ENCODE measurements around the gene ADAMTS19.

The ADAMTS19 gene

GRCh38 chr5:129511291-129511690 lies 51.2 kb downstream of the ADAMTS19 start:
- CTCF ChIA-PET, result no interaction called here
- Histone ChIP-seq H3K27ac (ENCODE audit: insufficient read depth in 1 of 2, low read depth in 1 of 2, low read length in 2 of 2, poor library complexity in 1 of 2, severe bottlenecking in 2 of 2) (no peak overlapping the region), H3K9me3 (ENCODE audit: control extremely low read depth in 1 of 5, control insufficient read depth in 4 of 5, insufficient read depth in 2 of 5, low read depth in 1 of 5, low read length in 4 of 5) (no peaks in the 10 kb centered on the region)

DNA sequence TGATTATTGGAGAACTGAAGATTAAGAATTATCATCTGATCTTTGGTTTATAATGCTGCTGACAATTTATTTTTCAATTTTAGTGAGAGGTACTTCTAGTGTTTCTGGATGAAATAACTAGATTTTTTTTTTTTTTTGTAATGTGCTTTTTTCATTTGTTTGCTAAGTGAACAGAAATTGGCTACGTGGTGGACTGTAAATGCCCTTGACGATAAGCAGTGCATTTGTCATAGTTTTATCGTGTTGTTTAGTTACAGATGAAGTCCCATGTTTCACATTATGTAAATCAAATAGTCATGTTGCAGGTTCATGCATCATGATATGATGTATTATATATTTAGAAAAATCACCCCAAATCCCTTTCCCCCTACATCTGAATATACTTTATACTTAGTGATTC lies 81.0 kb downstream of the ADAMTS19 start:
- H3K4me3 ChIP-seq (ENCODE audit: control insufficient read depth in 1 of 7, extremely low read depth in 1 of 7, insufficient read depth in 4 of 7, low read depth in 2 of 7, low read length in 6 of 7), result no peak overlapping the region
- H3K9me3 ChIP-seq (ENCODE audit: control extremely low read depth in 1 of 5, control insufficient read depth in 4 of 5, insufficient read depth in 2 of 5, low read depth in 1 of 5, low read length in 4 of 5), result no peaks in the 10 kb centered on the region
- H3K27ac ChIP-seq (ENCODE audit: insufficient read depth in 1 of 2, low read depth in 1 of 2, low read length in 2 of 2, poor library complexity in 1 of 2, severe bottlenecking in 2 of 2), result no peak overlapping the region
- H3K4me1 ChIP-seq (ENCODE audit: control extremely low read depth in 1 of 4, control insufficient read depth in 4 of 4, insufficient read depth in 4 of 4, low read length in 3 of 4), result no peaks in the 10 kb centered on the region
- POLR2A ChIA-PET, result no interaction called here
- no peak for DNase-seq
- no peaks in the 10 kb centered on the region for H3K27me3 ChIP-seq (replicated peaks in 2 of 5; ENCODE audit: control insufficient read depth in 4 of 5, insufficient read depth in 5 of 5, low read length in 4 of 5)
- no peaks in the 10 kb centered on the region for H3K36me3 ChIP-seq (ENCODE audit: control insufficient read depth in 4 of 4, insufficient read depth in 4 of 4, low read length in 3 of 4)
- 100% methylated on average over 1 of the region's 3 CpGs for WGBS (ENCODE audit: insufficient coverage)
- CTCF ChIA-PET, result no interaction called here

More at GRCh38 chr5:129511291-129511690, 51.2 kb downstream of the ADAMTS19 start:
- H3K4me1 ChIP-seq (ENCODE audit: control extremely low read depth in 1 of 4, control insufficient read depth in 4 of 4, insufficient read depth in 4 of 4, low read length in 3 of 4), result no peaks in the 10 kb centered on the region
- H3K36me3 ChIP-seq (ENCODE audit: control insufficient read depth in 4 of 4, insufficient read depth in 4 of 4, low read length in 3 of 4), result no peaks in the 10 kb centered on the region
- DNase-seq, result no peak
- POLR2A ChIA-PET, result no interaction called here
- H3K27me3 ChIP-seq (replicated peaks in 2 of 5; ENCODE audit: control insufficient read depth in 4 of 5, insufficient read depth in 5 of 5, low read length in 4 of 5), result no peaks in the 10 kb centered on the region
- H3K4me3 ChIP-seq (ENCODE audit: control insufficient read depth in 1 of 7, extremely low read depth in 1 of 7, insufficient read depth in 4 of 7, low read depth in 2 of 7, low read length in 6 of 7), result no peak overlapping the region

DNA sequence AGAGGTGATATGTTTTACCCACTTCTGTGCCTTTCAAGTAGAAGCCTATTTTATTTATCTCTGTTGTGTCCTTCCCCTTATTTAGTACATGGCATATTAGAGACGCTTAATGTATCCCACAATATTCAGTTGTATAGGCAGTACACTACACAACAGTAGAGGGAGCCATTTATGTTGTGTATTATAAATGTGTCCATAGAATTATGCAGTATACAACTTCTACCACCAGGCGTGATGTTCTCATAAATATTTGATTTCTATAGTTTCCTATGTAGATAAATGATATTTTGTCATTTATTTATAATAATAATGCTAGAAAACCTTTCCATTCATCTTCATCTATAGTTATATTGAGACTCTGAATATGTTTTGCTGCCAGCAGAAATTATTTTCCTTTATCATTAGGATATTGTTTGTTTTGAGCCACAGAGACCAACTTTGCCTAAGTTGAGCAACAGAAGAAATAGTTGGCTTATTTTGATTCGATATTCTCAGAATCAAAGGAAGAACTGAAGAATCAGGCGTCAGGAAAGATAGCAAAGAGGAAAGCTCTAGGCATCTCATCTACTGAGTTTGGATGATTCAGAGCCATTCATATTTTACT lies 81.7 kb downstream of the ADAMTS19 start:
- no CpG with 5 or more reads among the region's 4 CpGs for WGBS (ENCODE audit: insufficient coverage)
- no peaks in the 10 kb centered on the region for H3K27me3 ChIP-seq (replicated peaks in 2 of 5; ENCODE audit: control insufficient read depth in 4 of 5, insufficient read depth in 5 of 5, low read length in 4 of 5)
- POLR2A ChIA-PET, result no interaction called here

GRCh38 chr5:129547137-129547536 lies 87.0 kb downstream of the ADAMTS19 start:
- DNase-seq, result no peak
- Histone ChIP-seq H3K27ac (ENCODE audit: insufficient read depth in 1 of 2, low read depth in 1 of 2, low read length in 2 of 2, poor library complexity in 1 of 2, severe bottlenecking in 2 of 2) (no peak overlapping the region), H3K36me3 (ENCODE audit: control insufficient read depth in 4 of 4, insufficient read depth in 4 of 4, low read length in 3 of 4) (no peaks in the 10 kb centered on the region), H3K27me3 (replicated peaks in 2 of 5; ENCODE audit: control insufficient read depth in 4 of 5, insufficient read depth in 5 of 5, low read length in 4 of 5) (no peaks in the 10 kb centered on the region), H3K9me3 (ENCODE audit: control extremely low read depth in 1 of 5, control insufficient read depth in 4 of 5, insufficient read depth in 2 of 5, low read depth in 1 of 5, low read length in 4 of 5) (peaks cover 0 to 2% (median 0%) of the 10 kb centered on the region in 5 experiments), H3K4me3 (ENCODE audit: control insufficient read depth in 1 of 7, extremely low read depth in 1 of 7, insufficient read depth in 4 of 7, low read depth in 2 of 7, low read length in 6 of 7) (no peak overlapping the region), H3K4me1 (ENCODE audit: control extremely low read depth in 1 of 4, control insufficient read depth in 4 of 4, insufficient read depth in 4 of 4, low read length in 3 of 4) (no peaks in the 10 kb centered on the region)
- no CpG with 5 or more reads among the region's 1 CpG for WGBS (ENCODE audit: insufficient coverage)
- ChIA-PET POLR2A (no interaction called here), CTCF (no interaction called here)

More for the DNA sequence above, 81.7 kb downstream of the ADAMTS19 start:
- H3K9me3 ChIP-seq (ENCODE audit: control extremely low read depth in 1 of 5, control insufficient read depth in 4 of 5, insufficient read depth in 2 of 5, low read depth in 1 of 5, low read length in 4 of 5), result no peaks in the 10 kb centered on the region
- H3K4me1 ChIP-seq (ENCODE audit: control extremely low read depth in 1 of 4, control insufficient read depth in 4 of 4, insufficient read depth in 4 of 4, low read length in 3 of 4), result no peaks in the 10 kb centered on the region
- peak; percentile 7 to 50 (median 40) for DNase-seq
- H3K36me3 ChIP-seq (ENCODE audit: control insufficient read depth in 4 of 4, insufficient read depth in 4 of 4, low read length in 3 of 4), result no peaks in the 10 kb centered on the region
- H3K4me3 ChIP-seq (ENCODE audit: control insufficient read depth in 1 of 7, extremely low read depth in 1 of 7, insufficient read depth in 4 of 7, low read depth in 2 of 7, low read length in 6 of 7), result no peak overlapping the region
- H3K27ac ChIP-seq (ENCODE audit: insufficient read depth in 1 of 2, low read depth in 1 of 2, low read length in 2 of 2, poor library complexity in 1 of 2, severe bottlenecking in 2 of 2), result no peak overlapping the region
- CTCF ChIA-PET, result no interaction called here

- Histone ChIP-seq H3K36me3 (ENCODE audit: control insufficient read depth in 4 of 4, insufficient read depth in 4 of 4, low read length in 3 of 4) (no peaks in the 10 kb centered on the region), H3K27me3 (replicated peaks in 2 of 5; ENCODE audit: control insufficient read depth in 4 of 5, insufficient read depth in 5 of 5, low read length in 4 of 5) (no peaks in the 10 kb centered on the region), H3K27ac (ENCODE audit: insufficient read depth in 1 of 2, low read depth in 1 of 2, low read length in 2 of 2, poor library complexity in 1 of 2, severe bottlenecking in 2 of 2) (no peak overlapping the region), H3K4me3 (ENCODE audit: control insufficient read depth in 1 of 7, extremely low read depth in 1 of 7, insufficient read depth in 4 of 7, low read depth in 2 of 7, low read length in 6 of 7) (no peak overlapping the region), H3K4me1 (ENCODE audit: control extremely low read depth in 1 of 4, control insufficient read depth in 4 of 4, insufficient read depth in 4 of 4, low read length in 3 of 4) (no peaks in the 10 kb centered on the region), H3K9me3 (ENCODE audit: control extremely low read depth in 1 of 5, control insufficient read depth in 4 of 5, insufficient read depth in 2 of 5, low read depth in 1 of 5, low read length in 4 of 5) (no peaks in the 10 kb centered on the region)
- WGBS (ENCODE audit: insufficient coverage), result no CpG with 5 or more reads among the region's 2 CpGs
- no peak for DNase-seq
- POLR2A ChIA-PET, result no interaction called here
- CTCF ChIA-PET, result no interaction called here
Measured at GRCh38 chr5:129554134-129554904, 94.2 kb downstream of the ADAMTS19 start.

DNA sequence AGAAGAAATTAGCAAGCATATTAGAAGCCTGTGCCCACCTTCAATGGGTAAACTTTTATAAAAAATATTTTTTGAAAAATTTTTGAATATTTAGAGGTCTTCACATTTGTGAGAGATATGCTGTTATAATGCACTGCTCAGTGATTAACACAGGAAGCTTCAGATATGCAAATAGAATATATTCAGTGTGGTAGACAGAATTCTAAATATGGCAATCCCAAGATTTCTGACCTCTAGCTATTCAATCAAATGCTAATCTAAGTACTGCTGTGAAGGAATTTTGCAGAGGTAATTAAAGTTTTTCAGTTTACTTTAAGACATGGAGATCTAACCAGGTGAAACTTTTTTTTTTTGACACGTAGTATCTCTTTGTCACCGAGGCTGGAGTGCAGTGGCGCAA lies 103.5 kb downstream of the ADAMTS19 start:
- Histone ChIP-seq H3K4me1 (ENCODE audit: control extremely low read depth in 1 of 4, control insufficient read depth in 4 of 4, insufficient read depth in 4 of 4, low read length in 3 of 4) (no peaks in the 10 kb centered on the region), H3K36me3 (ENCODE audit: control insufficient read depth in 4 of 4, insufficient read depth in 4 of 4, low read length in 3 of 4) (no peaks in the 10 kb centered on the region), H3K27me3 (replicated peaks in 2 of 5; ENCODE audit: control insufficient read depth in 4 of 5, insufficient read depth in 5 of 5, low read length in 4 of 5) (no peaks in the 10 kb centered on the region), H3K9me3 (ENCODE audit: control extremely low read depth in 1 of 5, control insufficient read depth in 4 of 5, insufficient read depth in 2 of 5, low read depth in 1 of 5, low read length in 4 of 5) (no peaks in the 10 kb centered on the region), H3K4me3 (ENCODE audit: control insufficient read depth in 1 of 7, extremely low read depth in 1 of 7, insufficient read depth in 4 of 7, low read depth in 2 of 7, low read length in 6 of 7) (no peak overlapping the region), H3K27ac (ENCODE audit: insufficient read depth in 1 of 2, low read depth in 1 of 2, low read length in 2 of 2, poor library complexity in 1 of 2, severe bottlenecking in 2 of 2) (no peak overlapping the region)
- no peak for DNase-seq
- CTCF ChIA-PET, result interaction anchor here (0.9 kb wide), 1 partner anchor 16 kb away, joined by 4 read pairs; no protein-coding TSS in a partner anchor
- 100% methylated on average over 3 of the region's 3 CpGs for WGBS (ENCODE audit: insufficient coverage)
- POLR2A ChIA-PET, result no interaction called here

GRCh38 chr5:129569295-129569694 lies 109.2 kb downstream of the ADAMTS19 start:
- CTCF ChIA-PET, result no interaction called here

More at GRCh38 chr5:129569295-129569694, 109.2 kb downstream of the ADAMTS19 start:
- DNase-seq, result no peak
- Histone ChIP-seq H3K27ac (ENCODE audit: insufficient read depth in 1 of 2, low read depth in 1 of 2, low read length in 2 of 2, poor library complexity in 1 of 2, severe bottlenecking in 2 of 2) (no peak overlapping the region), H3K27me3 (replicated peaks in 2 of 5; ENCODE audit: control insufficient read depth in 4 of 5, insufficient read depth in 5 of 5, low read length in 4 of 5) (no peaks in the 10 kb centered on the region), H3K9me3 (ENCODE audit: control extremely low read depth in 1 of 5, control insufficient read depth in 4 of 5, insufficient read depth in 2 of 5, low read depth in 1 of 5, low read length in 4 of 5) (no peaks in the 10 kb centered on the region), H3K4me1 (ENCODE audit: control extremely low read depth in 1 of 4, control insufficient read depth in 4 of 4, insufficient read depth in 4 of 4, low read length in 3 of 4) (no peaks in the 10 kb centered on the region), H3K4me3 (ENCODE audit: control insufficient read depth in 1 of 7, extremely low read depth in 1 of 7, insufficient read depth in 4 of 7, low read depth in 2 of 7, low read length in 6 of 7) (no peak overlapping the region), H3K36me3 (ENCODE audit: control insufficient read depth in 4 of 4, insufficient read depth in 4 of 4, low read length in 3 of 4) (no peaks in the 10 kb centered on the region)
- POLR2A ChIA-PET, result no interaction called here
- 100% methylated on average over 1 of the region's 1 CpG for WGBS (ENCODE audit: insufficient coverage)

All from common myeloid progenitor, CD34-positive (primary cell).